Esophagus squamous epithelium (tissue), 4 donors: ENCODE results near the gene TTC6.

ENCODE experiments used
- CTCF ChIP-seq, 6 experiments: fragments of 450-650 bp in 4 of 6; fragments of 200-600 bp in 2 of 6; sonication (generic) in 2 of 6; IDR thresholded peaks; one replicate each; pipeline ENCODE4 v1.5.1; 2016 to 2019; ENCODE audit warnings: antibody characterized with exemption in 6 of 6, mild to moderate bottlenecking in 4 of 6, moderate library complexity in 4 of 6
- POLR2A ChIP-seq, 4 donors: fragments of 450-650 bp; IDR thresholded peaks; one replicate each; pipeline ENCODE4 v1.6.1; 2017; ENCODE audit warnings: antibody characterized with exemption in 4 of 4, mild to moderate bottlenecking in 4 of 4, moderate library complexity in 3 of 4

- TF ChIP-seq CTCF (IDR thresholded peaks at IDR 0.05) (no peak), POLR2A (IDR thresholded peaks at IDR 0.05) (no peak)
Observed at GRCh38 chr14:37550511-37550910, 44.9 kb upstream of the TTC6 start.
